Panc1 (cell line): ENCODE results near the gene OGDH.

Source experiments
- CTCF ChIP-seq: fragments of 450-650 bp; IDR thresholded peaks from 2 replicates; pipeline ENCODE4 v1.5.1; 2017; ENCODE audit warnings: mild to moderate bottlenecking
- POLR2AphosphoS5 ChIP-seq: IDR thresholded peaks from 2 replicates; pipeline ENCODE4 v1.6.1; 2012; ENCODE audit warnings: mild to moderate bottlenecking, low read depth, low read length, moderate library complexity
- REST ChIP-seq, 2 experiments: IDR thresholded peaks; 2 replicates each; pipeline ENCODE4 v1.6.1; 2011 to 2012; ENCODE audit warnings: low read depth in 2 of 2, control low read depth in 1 of 2, low read length in 1 of 2, mild to moderate bottlenecking in 1 of 2, moderate library complexity in 1 of 2; ENCODE audit not compliant: insufficient read depth in 1 of 2
- SIN3A ChIP-seq: IDR thresholded peaks from 2 replicates; pipeline ENCODE4 v1.6.1; 2012; ENCODE audit warnings: low read depth, mild to moderate bottlenecking, low read length, moderate library complexity, borderline replicate concordance; ENCODE audit not compliant: insufficient read depth
- TCF7L2 ChIP-seq: IDR thresholded peaks from 2 replicates; pipeline ENCODE4 v1.6.1; 2011; ENCODE audit warnings: mild to moderate bottlenecking, low read depth, low read length, inconsistent platforms

- TF ChIP-seq CTCF, result no peak
- TF ChIP-seq POLR2AphosphoS5, result peak; percentile 58; the same call in 1 of the 2 replicates
- TF ChIP-seq REST (IDR thresholded peaks at IDR 0.05; ENCODE audit: insufficient read depth in 1 of 2, low read depth in 2 of 2, low read length in 1 of 2), result no peak
- no peak for TF ChIP-seq TCF7L2
- no peak for TF ChIP-seq SIN3A
Observed at GRCh38 chr7:44735403-44736165, 129.2 kb downstream of the OGDH start.
